Activated T-cell treated with anti-CD3 and anti-CD28 coated beads for 1 hour (primary cell): ENCODE measurements around the gene MGARP.
"Not testable (repeated sequence)": the region's sequence is repeated elsewhere in the genome, so short reads cannot be mapped to it uniquely, and the experiment has no call there.

Experiments used
- DNase-seq: peaks from one replicate; pipeline ENCODE4 v3.0.0-alpha.2; 2020; ENCODE audit warnings: low read depth

The MGARP gene

DNA sequence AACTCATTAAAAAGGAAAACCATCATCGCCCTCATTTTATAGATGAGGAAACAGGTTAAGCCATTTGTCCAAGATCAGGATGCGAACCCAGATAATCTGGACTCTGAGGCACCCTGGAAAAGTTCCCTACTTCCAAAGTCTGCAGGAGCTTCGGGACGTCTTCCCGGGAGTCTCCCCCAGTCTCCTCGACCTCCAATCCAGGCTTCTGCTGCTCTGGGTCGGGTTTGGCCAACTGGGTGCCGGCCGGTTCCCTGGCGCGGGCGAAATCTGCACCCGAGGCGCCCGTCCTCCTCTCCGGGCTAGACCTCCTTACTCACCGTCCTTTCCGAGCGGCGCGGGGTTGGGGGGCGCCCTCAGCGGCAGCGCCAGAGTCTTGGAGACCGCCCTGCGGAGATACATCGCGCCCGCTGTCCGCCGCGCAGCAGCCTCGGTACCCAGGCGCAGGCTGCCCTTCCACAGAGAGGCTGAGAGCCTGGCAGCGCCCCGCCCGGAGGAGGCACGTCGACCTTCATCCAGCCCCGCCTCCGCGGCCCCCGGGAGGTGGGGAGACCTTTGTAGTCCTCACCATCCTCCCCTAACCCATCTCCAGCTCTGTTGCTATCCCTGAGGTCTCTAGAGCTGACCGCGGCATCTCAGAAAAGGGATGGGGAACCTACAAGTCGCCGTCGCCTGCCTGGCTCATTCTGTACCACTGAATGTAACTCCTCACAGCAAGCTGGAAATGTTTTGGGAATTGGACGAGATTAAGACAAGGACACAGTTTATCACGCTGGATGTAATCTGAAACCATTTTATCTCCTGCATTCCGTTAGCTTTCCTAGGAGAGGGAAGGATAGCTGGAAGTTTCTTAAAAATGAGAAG lies at the start of gene MGARP:
Gene MGARP, minus strand, starts transcription at position 466 of the 861 bp plus-strand sequence. Its CDS starts 67 bp downstream, at position 399.
- peak; percentile 10 for DNase-seq

DNA sequence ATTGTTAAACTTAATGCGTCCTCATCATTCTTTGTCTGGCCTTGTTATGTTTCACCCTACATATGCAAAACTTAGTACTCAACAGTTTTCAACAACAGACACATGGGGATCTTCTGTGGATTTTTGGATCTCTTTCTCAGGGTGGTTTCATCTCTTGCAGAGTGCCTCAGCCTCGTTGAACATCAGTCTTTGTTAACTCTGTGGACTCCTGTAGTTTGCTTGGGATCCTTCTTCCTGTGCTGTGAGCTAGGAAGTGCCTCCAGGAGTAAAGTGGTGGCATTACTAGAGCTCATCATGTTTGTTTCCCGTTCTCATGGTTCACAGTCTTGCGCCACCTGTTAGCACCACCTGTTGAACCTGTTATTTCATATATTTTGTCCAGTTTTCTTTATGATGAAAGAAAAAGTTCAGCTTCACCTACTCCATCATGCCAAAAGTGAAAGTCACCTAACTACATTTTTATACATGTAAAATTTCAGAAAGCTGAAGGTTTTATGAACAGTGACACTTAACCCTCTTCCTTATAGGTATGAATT lies 49.7 kb upstream of the MGARP start:
- no peak for DNase-seq

GRCh38 chr4:139324620-139325019 lies 44.6 kb upstream of the MGARP start:
- no peak for DNase-seq

DNA sequence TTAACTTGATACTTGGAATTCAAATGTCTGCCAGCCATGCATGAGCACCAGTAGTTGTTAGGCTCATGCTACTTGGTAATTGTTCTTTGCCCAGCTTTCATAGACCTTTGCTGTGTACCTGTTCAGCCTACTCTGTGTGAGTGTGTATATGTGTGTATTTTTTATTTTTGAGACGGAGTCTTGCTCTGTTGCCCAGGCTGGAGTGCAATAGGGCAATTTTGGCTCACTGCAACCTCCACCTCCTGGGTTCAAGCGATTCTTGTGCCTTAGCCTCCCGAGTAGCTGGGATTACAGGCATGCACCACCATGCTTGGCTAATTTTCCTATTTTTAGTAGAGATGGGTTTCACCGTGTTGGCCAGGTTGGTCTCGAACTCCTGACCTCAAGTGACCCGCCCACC lies 42.5 kb upstream of the MGARP start:
- DNase-seq = not testable (repeated sequence)

DNA sequence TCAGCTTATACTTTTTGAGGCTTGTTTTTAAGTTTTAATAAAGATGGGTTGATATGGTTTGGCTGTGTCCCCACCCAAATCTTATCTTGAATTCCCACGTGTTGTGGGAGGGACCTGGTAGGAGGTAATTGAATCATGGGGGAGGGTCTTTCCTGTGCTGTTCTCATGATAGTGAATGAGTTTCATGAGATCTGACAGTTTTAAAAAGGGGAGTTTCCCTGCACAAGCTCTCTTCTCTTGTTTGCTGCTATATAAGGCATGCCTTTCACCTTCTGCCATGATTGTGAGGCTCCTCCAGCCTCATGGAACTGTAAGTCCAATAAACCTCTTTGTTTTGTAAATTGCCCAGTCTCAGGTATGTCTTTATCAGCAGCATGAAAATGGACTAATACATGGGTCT lies 42.0 kb upstream of the MGARP start:
- not testable (repeated sequence) for DNase-seq

- no peak for DNase-seq
Observed at GRCh38 chr4:139319571-139319970, 39.5 kb upstream of the MGARP start.

DNA sequence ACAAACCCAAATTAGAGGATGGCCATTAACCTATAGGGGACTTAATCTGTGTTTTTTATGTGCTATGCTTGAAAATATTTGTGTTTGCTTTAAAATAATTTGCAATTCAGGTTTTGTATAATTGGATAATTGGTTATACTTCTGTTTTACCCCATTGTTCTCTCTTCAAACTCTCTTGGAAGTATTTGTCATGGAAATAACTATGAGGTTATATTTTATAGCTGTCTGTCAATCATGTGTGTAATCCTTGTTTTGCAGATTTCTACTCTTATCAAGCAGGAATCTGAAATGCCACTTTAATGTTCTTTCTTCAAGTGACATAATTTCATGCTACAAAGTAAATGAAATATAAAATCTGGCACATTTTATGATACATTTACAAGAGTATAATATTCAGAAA lies 37.6 kb upstream of the MGARP start:
- no peak for DNase-seq

DNA sequence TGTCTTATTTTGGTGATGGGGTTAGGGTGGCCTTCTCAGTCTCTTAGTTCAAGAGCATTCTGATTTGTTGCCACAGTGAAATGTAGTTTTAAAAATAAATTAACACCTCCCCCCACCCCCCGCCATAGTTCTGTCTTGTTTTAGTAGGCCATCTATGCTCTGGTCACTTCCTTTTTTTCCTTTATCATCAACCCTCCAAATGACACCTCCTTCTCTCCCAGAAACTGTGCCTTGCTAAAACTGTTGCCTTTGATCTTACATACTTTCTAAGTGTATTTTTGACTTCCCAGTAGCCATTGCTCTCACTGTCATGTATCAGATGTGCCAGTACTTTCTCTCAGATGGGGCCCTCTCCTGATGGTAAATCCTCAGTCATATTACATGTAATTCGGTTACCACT lies 36.7 kb upstream of the MGARP start:
- DNase-seq = no peak

GRCh38 chr4:139315221-139315675 lies 35.2 kb upstream of the MGARP start:
- no peak for DNase-seq

DNA sequence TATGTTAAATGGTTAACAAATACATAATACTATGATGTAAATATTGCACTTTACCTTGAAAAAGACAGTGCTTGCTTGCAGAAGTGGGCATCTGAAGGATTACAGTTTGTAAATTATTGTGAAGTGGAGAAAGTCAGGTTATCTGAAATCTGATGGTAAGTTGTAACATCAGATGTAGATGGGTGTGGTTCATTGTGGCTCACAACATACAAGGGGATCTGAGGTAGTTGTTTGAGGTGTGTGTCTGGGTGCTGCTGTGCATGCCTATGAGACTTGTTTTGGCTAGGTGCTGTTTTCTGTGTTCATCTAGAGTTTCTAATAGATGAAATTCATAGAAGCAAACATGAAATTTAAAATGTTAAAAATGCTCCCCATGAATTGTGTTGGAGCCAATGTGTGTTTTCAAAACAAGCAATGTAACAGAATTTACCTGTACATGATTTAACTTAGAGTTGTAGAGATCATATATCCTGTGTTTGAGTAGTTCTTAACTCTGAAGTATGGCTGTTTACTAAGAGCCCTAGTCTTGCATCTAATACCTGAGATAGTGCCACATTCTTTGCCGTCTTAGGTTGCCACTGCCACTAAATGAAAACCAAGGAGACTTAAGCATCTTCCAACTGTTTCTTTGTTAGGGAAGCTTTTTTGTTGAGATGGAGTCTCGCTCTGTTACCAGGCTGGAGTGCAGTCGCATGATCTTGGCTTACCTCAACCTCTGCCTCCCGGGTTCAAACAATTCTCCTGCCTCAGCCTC lies 34.2 kb upstream of the MGARP start:
- DNase-seq = no peak

DNA sequence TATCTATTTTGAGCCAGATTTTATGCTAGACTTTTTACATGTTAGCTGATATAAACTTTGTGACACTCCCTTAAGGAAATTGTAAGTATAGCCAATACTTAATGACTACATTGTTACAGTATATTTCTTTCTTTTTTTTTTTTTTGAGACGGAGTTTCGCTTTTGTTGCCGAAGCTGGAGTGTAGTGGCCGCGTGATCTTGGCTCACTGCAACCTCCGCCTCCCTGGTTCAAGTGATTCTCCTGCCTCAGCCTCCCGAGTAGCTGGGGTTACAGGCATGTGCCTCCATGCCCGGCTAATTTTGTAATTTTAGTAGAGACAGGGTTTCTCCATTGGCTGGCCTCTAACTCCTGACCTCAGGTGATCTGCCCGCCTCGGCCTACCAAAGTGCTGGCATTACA lies 33.4 kb upstream of the MGARP start:
- DNase-seq = not testable (repeated sequence)

- DNase-seq = no peak
Observed at GRCh38 chr4:139312552-139313332, 32.7 kb upstream of the MGARP start.

GRCh38 chr4:139311909-139312308 lies 31.9 kb upstream of the MGARP start:
- DNase-seq = no peak

- DNase-seq = no peak
Observed at GRCh38 chr4:139304920-139305319, 24.9 kb upstream of the MGARP start.

GRCh38 chr4:139301821-139302611 lies 22.0 kb upstream of the MGARP start, which contains the start of gene NDUFC1:
Gene NDUFC1 (minus strand): TSS chr4:139302477. CDS start chr4:139295798, 6,679 bp downstream.
- DNase-seq = peak; percentile 41

- peak; percentile 93 for DNase-seq
Observed at GRCh38 chr4:139301113-139301820, 21.2 kb upstream of the MGARP start, which contains the start of gene NAA15. Gene NAA15 (plus strand): TSS chr4:139301505. CDS start chr4:139301778, 273 bp downstream.

GRCh38 chr4:139300431-139301112 lies 20.5 kb upstream of the MGARP start:
- DNase-seq = no peak

DNA sequence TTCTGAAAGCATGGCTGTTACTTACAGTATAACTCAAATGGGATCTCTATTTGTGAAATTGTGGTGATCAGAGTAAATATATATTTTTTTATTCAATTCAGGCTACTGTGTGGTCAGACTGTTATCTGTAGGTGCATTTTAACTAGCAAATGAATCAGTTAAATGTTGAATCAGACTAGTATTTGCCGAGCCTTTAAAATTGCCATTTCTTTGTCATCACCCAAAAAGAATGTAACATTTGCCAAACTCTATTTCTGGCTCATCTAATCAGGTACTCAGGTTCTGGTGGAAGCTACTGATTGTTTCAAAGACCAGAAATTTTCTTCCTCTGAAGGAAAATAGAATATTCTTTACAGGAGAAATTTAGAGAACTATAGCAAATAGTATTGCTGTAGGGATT lies 19.5 kb upstream of the MGARP start:
- DNase-seq = no peak

GRCh38 chr4:139297001-139297410 lies 17.0 kb upstream of the MGARP start:
- no peak for DNase-seq

- no peak for DNase-seq
Observed at GRCh38 chr4:139295942-139296299, 15.9 kb upstream of the MGARP start.
